GM23248 (cell line): ENCODE measurements around the gene THAP7. TPM values are rescaled to one million over a fixed set of nuclear protein-coding genes. Genes with fewer than 3 reads are reported as not detected.

Source experiments
- DNase-seq: peaks from one replicate; pipeline ENCODE4 v3.0.0-alpha.2; 2015
- H2AFZ ChIP-seq: fragments of 200-600 bp; sonication (generic); 2 replicates; pipeline ENCODE4 v1.6.1; 2016; ENCODE audit warnings: antibody characterized with exemption
- H3F3A ChIP-seq: fragments of 200-600 bp; sonication (generic); 2 replicates; pipeline ENCODE4 v1.6.1; 2016; ENCODE audit warnings: mild to moderate bottlenecking, antibody characterized with exemption, mixed run types; ENCODE audit not compliant: insufficient read depth
- H3K27ac ChIP-seq: fragments of 200-600 bp; sonication (generic); 2 replicates; pipeline ENCODE4 v1.5.1; 2016; ENCODE audit warnings: mild to moderate bottlenecking
- H3K27me3 ChIP-seq: fragments of 200-600 bp; sonication (generic); replicated peaks from 2 replicates; pipeline ENCODE4 v1.6.1; 2016; ENCODE audit warnings: mild to moderate bottlenecking; ENCODE audit not compliant: insufficient read depth
- H3K36me3 ChIP-seq: fragments of 200-600 bp; sonication (generic); 2 replicates; pipeline ENCODE4 v1.6.1; 2016; ENCODE audit warnings: low read depth, mild to moderate bottlenecking
- H3K4me1 ChIP-seq: fragments of 200-600 bp; sonication (generic); 2 replicates; pipeline ENCODE4 v1.6.1; 2016; ENCODE audit warnings: mild to moderate bottlenecking; ENCODE audit not compliant: insufficient read depth
- H3K4me2 ChIP-seq: fragments of 200-600 bp; sonication (generic); one replicate; pipeline ENCODE4 v1.6.1; 2016; ENCODE audit warnings: mild to moderate bottlenecking; ENCODE audit not compliant: unreplicated experiment
- H3K4me3 ChIP-seq: fragments of 200-600 bp; sonication (generic); 2 replicates; pipeline ENCODE4 v1.5.1; 2016; ENCODE audit warnings: mild to moderate bottlenecking
- H3K79me2 ChIP-seq: fragments of 200-600 bp; sonication (generic); 2 replicates; pipeline ENCODE4 v1.6.1; 2016; ENCODE audit warnings: mild to moderate bottlenecking; ENCODE audit not compliant: insufficient read depth
- H3K9ac ChIP-seq: fragments of 200-600 bp; sonication (generic); 2 replicates; pipeline ENCODE4 v1.6.1; 2016; ENCODE audit warnings: mild to moderate bottlenecking
- H3K9me2 ChIP-seq: fragments of 200-600 bp; sonication (generic); 2 replicates; pipeline ENCODE4 v1.6.1; 2016; ENCODE audit warnings: mixed run types, mild to moderate bottlenecking, moderate library complexity; ENCODE audit not compliant: insufficient read depth
- H3K9me3 ChIP-seq: fragments of 200-600 bp; sonication (generic); one replicate; pipeline ENCODE4 v1.6.1; 2017; ENCODE audit warnings: low read depth
- H4K20me1 ChIP-seq: fragments of 200-600 bp; sonication (generic); 2 replicates; pipeline ENCODE4 v1.6.0; 2016; ENCODE audit not compliant: insufficient read depth
- EZH2 ChIP-seq: fragments of 200-600 bp; sonication (generic); IDR thresholded peaks from 2 replicates; pipeline ENCODE4 v1.6.1; 2018; ENCODE audit warnings: antibody characterized with exemption, mild to moderate bottlenecking; ENCODE audit not compliant: insufficient read depth, poor library complexity, severe bottlenecking
- EZH2phosphoT487 ChIP-seq: fragments of 200-600 bp; sonication (generic); IDR thresholded peaks from 2 replicates; pipeline ENCODE4 v1.6.1; 2018; ENCODE audit warnings: antibody characterized with exemption, moderate library complexity, mild to moderate bottlenecking, low read depth; ENCODE audit not compliant: insufficient read depth
- WGBS, 2 experiments: methylation state at CpG; one replicate each; pipeline ENCODE4 v1.1.6; 2015 to 2017; ENCODE audit warnings: low lambda C conversion rate in 2 of 2, low coverage in 1 of 2; ENCODE audit errors: missing lambda C conversion rate in 2 of 2; 5-methylcytosine and 5-hydroxymethylcytosine counted together
- in situ Hi-C: fragments of 300-500 bp; cut with MboI; formaldehyde crosslinking; loops from 2 replicates; pipeline ENCODE4 v1.15.0; 2020
- polyA plus RNA-seq: library from polyadenylated mRNA; unstranded; fragments of >200 nt; fragmentation: Nextera tagmentation; extraction: Ambion mirVana; gene quantifications from 2 replicates; pipeline ENCODE4 v1.2.1, GENCODE V29; 2016
- total RNA-seq: library from RNA; depleted of rRNA; stranded (reverse); fragments of >200 nt; shearing (Covaris generic); gene quantifications from 2 replicates; pipeline ENCODE4 v1.2.3, GENCODE V29; 2014

The THAP7 gene
- total and polyA plus RNA-seq, 2 experiments from 2014 or later = 27.5 to 32.5 TPM

GRCh38 chr22:20970939-20971657 is 30.8 kb downstream of the THAP7 start:
- no peaks in the 10 kb centered on the region for H4K20me1 ChIP-seq
- no peak overlapping the region for H3K4me2 ChIP-seq
- H3K9ac ChIP-seq = no peak overlapping the region
- no peak overlapping the region for H3K27ac ChIP-seq
- H3K79me2 ChIP-seq = no peaks in the 10 kb centered on the region
- WGBS, 2 experiments = 44 to 50% methylated on average over 4 of the region's 4 CpGs
- no peak overlapping the region for H3K4me3 ChIP-seq
- no peak overlapping the region for H2AFZ ChIP-seq
- H3K9me3 ChIP-seq = no peaks in the 10 kb centered on the region
- H3F3A ChIP-seq = no peaks in the 10 kb centered on the region
- H3K36me3 ChIP-seq = no peaks in the 10 kb centered on the region
- in situ Hi-C loops = no loop called here
- no peaks in the 10 kb centered on the region for H3K27me3 ChIP-seq
- DNase-seq = no peak
- H3K9me2 ChIP-seq = no peaks in the 10 kb centered on the region
- H3K4me1 ChIP-seq = no peaks in the 10 kb centered on the region
- TF ChIP-seq EZH2phosphoT487 (no peak), EZH2 (no peak)

DNA sequence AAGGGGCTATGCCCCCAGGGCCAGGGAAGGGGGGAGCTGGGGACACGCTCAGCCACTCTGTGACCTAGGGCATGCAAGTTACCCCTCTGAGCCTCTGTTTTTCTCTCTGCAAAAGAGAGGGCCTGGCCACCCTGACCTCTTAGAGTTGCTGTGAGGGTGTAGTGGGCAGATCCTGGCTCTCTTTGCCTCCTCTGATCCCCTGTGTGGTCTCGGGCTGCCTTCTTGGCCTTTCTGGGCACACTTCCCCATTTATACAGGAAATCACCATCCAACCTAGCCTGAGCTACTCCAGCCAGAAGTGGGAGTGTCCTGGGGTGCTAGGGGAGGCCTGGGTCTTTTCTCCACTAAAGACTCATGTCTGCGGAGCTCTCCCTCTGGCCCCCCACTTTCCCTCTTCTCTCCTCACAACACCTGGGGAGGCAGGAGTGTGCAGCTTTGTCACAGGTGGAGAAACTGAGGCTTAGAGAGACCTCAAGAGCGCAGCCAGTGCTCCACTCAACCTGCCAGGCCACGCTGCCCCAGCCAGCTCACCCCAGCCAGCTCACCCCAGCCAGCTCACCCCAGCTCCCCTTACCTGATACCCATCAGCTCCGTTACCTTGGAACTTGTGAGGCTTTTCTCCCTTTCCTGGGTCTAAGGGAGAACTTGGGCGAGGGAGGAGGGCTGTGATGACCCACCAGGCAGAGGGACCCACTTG is 33.5 kb downstream of the THAP7 start:
- Histone ChIP-seq H3K4me2 (no peak overlapping the region), H3K9ac (no peak overlapping the region), H2AFZ (no peak overlapping the region), H3K79me2 (no peaks in the 10 kb centered on the region), H3K27ac (no peak overlapping the region), H3K9me3 (no peaks in the 10 kb centered on the region), H3K9me2 (no peaks in the 10 kb centered on the region), H4K20me1 (no peaks in the 10 kb centered on the region), H3K4me1 (no peaks in the 10 kb centered on the region), H3K27me3 (peaks cover 7% of the 10 kb centered on the region; the same call in 1 of the 2 replicates), H3K4me3 (no peak overlapping the region), H3K36me3 (no peaks in the 10 kb centered on the region), H3F3A (no peaks in the 10 kb centered on the region)
- WGBS, 2 experiments = 84 to 90% methylated on average over 6 to 7 of the region's 7 CpGs
- in situ Hi-C loops = no loop called here
- TF ChIP-seq EZH2phosphoT487 (no peak), EZH2 (no peak)
- DNase-seq = no peak

- TF ChIP-seq EZH2phosphoT487 = no peak
- no peak for TF ChIP-seq EZH2
- H3K27ac ChIP-seq = no peak overlapping the region
- 68 to 78% methylated on average over 14 to 19 of the region's 19 CpGs for WGBS, 2 experiments
- peaks cover 7% of the 10 kb centered on the region; the same call in 1 of the 2 replicates for H3K27me3 ChIP-seq
- no peaks in the 10 kb centered on the region for H3K9me2 ChIP-seq
- H3K4me1 ChIP-seq = no peaks in the 10 kb centered on the region
- no peak overlapping the region for H3K9ac ChIP-seq
- no peaks in the 10 kb centered on the region for H3K9me3 ChIP-seq
- H3K79me2 ChIP-seq = no peaks in the 10 kb centered on the region
- no peaks in the 10 kb centered on the region for H3K36me3 ChIP-seq
- no peak overlapping the region for H3K4me2 ChIP-seq
- no peaks in the 10 kb centered on the region for H3F3A ChIP-seq
- H2AFZ ChIP-seq = no peak overlapping the region
- in situ Hi-C loops = no loop called here
- H4K20me1 ChIP-seq = no peaks in the 10 kb centered on the region
- no peak for DNase-seq
- no peak overlapping the region for H3K4me3 ChIP-seq
These were observed 34.2 kb downstream of the THAP7 start for GRCh38 chr22:20967697-20968211.

GRCh38 chr22:20966883-20967696 is 34.8 kb downstream of the THAP7 start, which contains the start of gene AIFM3:
Gene AIFM3 (plus strand): TSS chr22:20967255. CDS start chr22:20967945, 690 bp downstream.
- no peak for DNase-seq
- Histone ChIP-seq H3K4me2 (no peak within 1 kb of the TSS), H3K4me3 (no peak within 1 kb of the TSS), H4K20me1 (no peaks in the 10 kb centered on the region), H3K4me1 (no peaks in the 10 kb centered on the region), H3K36me3 (no peaks in the 10 kb centered on the region), H2AFZ (no peak within 1 kb of the TSS), H3K27me3 (peaks cover 7% of the 10 kb centered on the region; the same call in 1 of the 2 replicates), H3K79me2 (no peaks in the 10 kb centered on the region), H3K27ac (no peak within 1 kb of the TSS), H3K9me3 (no peaks in the 10 kb centered on the region), H3K9me2 (no peaks in the 10 kb centered on the region), H3F3A (no peaks in the 10 kb centered on the region), H3K9ac (no peak within 1 kb of the TSS)
- in situ Hi-C loops = no loop called here
- WGBS, 2 experiments = 54 to 64% methylated on average over 19 to 22 of the region's 22 CpGs
- TF ChIP-seq EZH2phosphoT487 (no peak), EZH2 (no peak)
